Spleen (tissue), 11 donors: ENCODE measurements around the gene CHCHD3. TPM values are rescaled to one million over a fixed set of nuclear protein-coding genes. Genes with fewer than 3 reads are reported as not detected.

Experiments used
- DNase-seq: peaks from one replicate; pipeline ENCODE4 v3.0.0-alpha.2; 2020
- H3K27ac ChIP-seq, 8 donors: fragments of 200-600 bp; sonication (generic) in 7 of 8; 1 replicate in 4 of 8; 2 replicates in 4 of 8; pipeline versions ENCODE4 v1.5.0 to v1.8.0; 2016 to 2021; ENCODE audit warnings: inconsistent platforms in 4 of 8, mild to moderate bottlenecking in 4 of 8, moderate library complexity in 1 of 8
- H3K27me3 ChIP-seq, 7 donors: fragments of 200-600 bp; sonication (generic) in 6 of 7; replicated peaks in 1 of 7; 1 replicate in 4 of 7; 2 replicates in 3 of 7; pipeline versions ENCODE4 v1.5.0 to v1.8.0; 2016 to 2021; ENCODE audit warnings: inconsistent platforms in 3 of 7, mild to moderate bottlenecking in 1 of 7
- H3K36me3 ChIP-seq, 6 donors: fragments of 200-600 bp; sonication (generic) in 5 of 6; 1 replicate in 4 of 6; 2 replicates in 2 of 6; pipeline versions ENCODE4 v1.5.0 to v1.8.0; 2016 to 2021; ENCODE audit warnings: inconsistent platforms in 2 of 6
- H3K4me1 ChIP-seq, 6 donors: fragments of 200-600 bp; sonication (generic) in 5 of 6; 1 replicate in 3 of 6; 2 replicates in 3 of 6; pipeline versions ENCODE4 v1.5.0 to v1.8.0; 2016 to 2021; ENCODE audit warnings: inconsistent platforms in 3 of 6
- H3K4me3 ChIP-seq, 8 donors: fragments of 200-600 bp; sonication (generic) in 7 of 8; 1 replicate in 4 of 8; 2 replicates in 4 of 8; pipeline versions ENCODE4 v1.5.0 to v1.8.0; 2016 to 2021; ENCODE audit warnings: inconsistent platforms in 4 of 8, mild to moderate bottlenecking in 4 of 8, moderate library complexity in 2 of 8
- H3K9me3 ChIP-seq, 8 donors: fragments of 200-600 bp; sonication (generic) in 7 of 8; 1 replicate in 4 of 8; 2 replicates in 4 of 8; pipeline versions ENCODE4 v1.5.0 to v1.8.0; 2016 to 2021; ENCODE audit warnings: inconsistent platforms in 4 of 8
- CTCF ChIP-seq, 11 experiments: fragments of 200-600 bp in 7 of 11; fragments of 450-650 bp in 4 of 11; sonication (generic) in 4 of 11; IDR thresholded peaks in 8 of 11; conservative IDR thresholded peaks in 3 of 11; 1 replicate in 7 of 11; 2 replicates in 4 of 11; pipeline versions ENCODE4 v1.4.0 to v1.8.0; 2016 to 2021; ENCODE audit warnings: antibody characterized with exemption in 11 of 11, inconsistent platforms in 4 of 11, mild to moderate bottlenecking in 1 of 11
- POLR2A ChIP-seq, 3 donors: fragments of 450-650 bp; IDR thresholded peaks; one replicate each; pipeline ENCODE4 v1.5.1; 2017; ENCODE audit warnings: antibody characterized with exemption in 3 of 3, mild to moderate bottlenecking in 1 of 3
- POLR2AphosphoS5 ChIP-seq, 3 donors: sonication (generic); formaldehyde crosslinking; IDR thresholded peaks; one replicate each; pipeline ENCODE4 v1.5.1; 2017; ENCODE audit warnings: antibody characterized with exemption in 3 of 3
- WGBS, 5 donors: extraction: QIAGEN DNeasy Blood & Tissue Kit in 3 of 5; methylation state at CpG; one replicate each; pipeline versions ENCODE4 v1.1.5 to v1.1.7; 2013 to 2018; 5-methylcytosine and 5-hydroxymethylcytosine counted together
- intact Hi-C: fragments of 100-400 bp; cut with DNase I; formaldehyde crosslinking; loops from one replicate; pipeline ENCODE4 v1.15.0; 2023; ENCODE audit warnings: low total_unique reads
- polyA plus RNA-seq, 3 donors: library from polyadenylated mRNA; stranded (reverse); fragments of 200-250 nt; gene quantifications; one replicate each; pipeline ENCODE4 v1.2.1, GENCODE V29; 2013
- total RNA-seq, 7 donors: library from RNA; depleted of rRNA in 3 of 7; stranded (reverse); fragments of >200 nt in 3 of 7; fragmentation: NEBNext Ultra II Directional in 4 of 7; extraction: Animal tissue kit (Norgen Biotek cat#: 25700) in 4 of 7; gene quantifications; one replicate each; pipeline versions ENCODE4 v1.1.0 to v1.2.1, GENCODE V29; 2016 to 2021
- donor health status: healthy with polysubstance abuse.
- donor health status: DM: no; HTN: no; CAD: no; lungs with moderate emphysema.
- donor health status: DM: no; HTN: no; CAD: no.
- donor health status: Bipolar disorder and iron deficiency.
- donor health status: healthy.
- donor health status: DM: no; HTN: no; CAD: no.
- donor health status: DM: yes; HTN: yes; CAD: no.

Gene CHCHD3
- total and polyA plus RNA-seq, 10 donors = 18.6 to 60.3 (median 38.8) TPM

GRCh38 chr7:133056370-133057238 is 25.3 kb downstream of the CHCHD3 start:
- intact Hi-C loops = no loop called here
- Histone ChIP-seq H3K4me3 (no peak overlapping the region), H3K27me3 (no peaks in the 10 kb centered on the region), H3K9me3 (no peaks in the 10 kb centered on the region), H3K27ac (no peak overlapping the region), H3K4me1 (peaks cover 0 to 32% (median 15%) of the 10 kb centered on the region in 6 donors), H3K36me3 (peaks cover 0 to 3% (median 0%) of the 10 kb centered on the region in 6 donors)
- no peak for TF ChIP-seq CTCF (IDR thresholded peaks at IDR 0.05 in 8 of 11, conservative IDR thresholded peaks at IDR 0.05 in 3 of 11)
- no peak for TF ChIP-seq POLR2AphosphoS5 (IDR thresholded peaks at IDR 0.05)
- TF ChIP-seq POLR2A (IDR thresholded peaks at IDR 0.05) = no peak
- 87 to 94% (median 88%) methylated on average over 4 of the region's 4 CpGs for WGBS, 5 donors
- no peak for DNase-seq

GRCh38 chr7:133054162-133054840 is 27.6 kb downstream of the CHCHD3 start:
- no peaks in the 10 kb centered on the region for H3K36me3 ChIP-seq
- 79 to 89% (median 86%) methylated on average over 2 of the region's 2 CpGs for WGBS, 5 donors
- no peak overlapping the region for H3K4me3 ChIP-seq
- H3K9me3 ChIP-seq = no peaks in the 10 kb centered on the region
- H3K27me3 ChIP-seq = no peaks in the 10 kb centered on the region
- TF ChIP-seq POLR2A (IDR thresholded peaks at IDR 0.05) (no peak), CTCF (IDR thresholded peaks at IDR 0.05 in 8 of 11, conservative IDR thresholded peaks at IDR 0.05 in 3 of 11) (no peak), POLR2AphosphoS5 (IDR thresholded peaks at IDR 0.05) (no peak)
- intact Hi-C loops = no loop called here
- H3K4me1 ChIP-seq = peaks cover 0 to 33% (median 21%) of the 10 kb centered on the region in 6 donors
- H3K27ac ChIP-seq = no peak overlapping the region
- DNase-seq = no peak

GRCh38 chr7:133053321-133053891 is 28.5 kb downstream of the CHCHD3 start:
- no peak overlapping the region for H3K4me3 ChIP-seq
- no peaks in the 10 kb centered on the region for H3K9me3 ChIP-seq
- intact Hi-C loops = no loop called here
- no peaks in the 10 kb centered on the region for H3K36me3 ChIP-seq
- DNase-seq = no peak
- no peaks in the 10 kb centered on the region for H3K27me3 ChIP-seq
- TF ChIP-seq POLR2A (IDR thresholded peaks at IDR 0.05) (no peak), CTCF (IDR thresholded peaks at IDR 0.05 in 8 of 11, conservative IDR thresholded peaks at IDR 0.05 in 3 of 11) (no peak), POLR2AphosphoS5 (IDR thresholded peaks at IDR 0.05) (no peak)
- peaks cover 0 to 33% (median 21%) of the 10 kb centered on the region in 6 donors for H3K4me1 ChIP-seq
- H3K27ac ChIP-seq = peak overlapping the region in 1 of 8 donors; percentile 24
- WGBS, 5 donors = 60 to 80% (median 73%) methylated on average over 4 of the region's 4 CpGs
